NAMALWA (cell line): Measurements from ENCODE around the gene SERPINB3.
"Not testable (repeated sequence)": the region's sequence is repeated elsewhere in the genome, so short reads cannot be mapped to it uniquely, and the experiment has no call there.

Experiments used
- DNase-seq: peaks from one replicate; pipeline ENCODE4 v3.0.0-alpha.2; 2015; ENCODE audit warnings: low spot score

Gene SERPINB3

DNA sequence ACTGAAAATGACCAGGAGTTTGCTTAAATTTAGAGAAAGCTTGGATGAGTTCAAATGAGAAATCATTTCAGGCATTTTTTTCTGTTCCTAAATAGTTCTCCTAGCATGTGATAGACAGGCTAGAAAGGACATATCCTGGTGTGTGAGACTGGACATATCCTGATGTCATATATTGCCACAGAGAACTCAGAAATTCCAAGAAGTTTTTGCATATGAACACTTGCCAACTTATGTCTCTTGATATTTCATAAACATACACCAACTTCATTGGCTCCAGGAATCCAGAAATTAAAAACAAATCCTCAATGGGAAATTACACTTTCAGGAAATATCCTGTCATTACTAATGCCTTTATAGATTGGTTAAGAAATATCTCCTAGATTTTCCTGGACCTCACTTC is 14.8 kb downstream of the SERPINB3 start:
- no peak for DNase-seq

DNA sequence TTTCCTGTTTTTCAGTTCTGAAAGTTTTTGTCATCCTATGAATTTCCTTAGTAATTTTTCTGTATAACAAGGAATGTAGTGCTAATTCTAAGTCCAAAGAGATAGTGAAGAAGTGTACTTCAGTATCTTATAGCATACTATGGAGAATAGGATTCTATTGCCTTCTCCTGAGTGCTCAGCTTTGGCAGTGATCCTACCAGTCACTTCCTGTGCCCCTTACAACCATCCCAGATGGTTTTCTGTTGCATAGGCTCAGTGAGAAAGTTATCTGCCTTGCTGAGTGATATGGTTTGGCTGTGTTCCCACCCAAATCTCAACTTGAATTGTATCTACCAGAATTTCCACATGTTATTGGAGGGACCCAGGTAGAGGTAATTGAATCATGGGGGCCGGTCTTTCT is 17.0 kb downstream of the SERPINB3 start:
- not testable (repeated sequence) for DNase-seq

DNA sequence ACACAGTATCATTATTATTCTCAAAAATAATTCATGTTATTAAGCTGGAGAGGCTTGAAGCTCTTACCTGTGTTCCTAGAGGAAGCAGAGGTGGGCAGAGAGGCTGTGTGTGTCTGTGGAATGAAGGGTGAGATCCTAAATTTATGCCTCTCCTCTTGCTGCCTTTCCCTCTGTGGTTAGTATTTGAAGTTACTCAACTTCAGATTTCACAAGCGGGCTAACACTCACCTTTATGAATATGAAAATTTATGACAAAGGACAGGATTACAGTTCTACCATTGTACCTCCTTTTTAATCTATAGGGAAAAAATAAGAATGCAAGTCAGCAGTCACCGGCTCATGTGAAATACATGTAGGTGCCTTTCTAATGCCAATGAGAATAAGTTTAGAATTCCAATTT is 17.6 kb downstream of the SERPINB3 start, which contains the start of gene SERPINB4:
TSS of gene SERPINB4 (minus strand) at position 115 of the 400 bp plus-strand sequence. CDS start 679 bp downstream, outside the sequence.
- not testable (repeated sequence) for DNase-seq

DNA sequence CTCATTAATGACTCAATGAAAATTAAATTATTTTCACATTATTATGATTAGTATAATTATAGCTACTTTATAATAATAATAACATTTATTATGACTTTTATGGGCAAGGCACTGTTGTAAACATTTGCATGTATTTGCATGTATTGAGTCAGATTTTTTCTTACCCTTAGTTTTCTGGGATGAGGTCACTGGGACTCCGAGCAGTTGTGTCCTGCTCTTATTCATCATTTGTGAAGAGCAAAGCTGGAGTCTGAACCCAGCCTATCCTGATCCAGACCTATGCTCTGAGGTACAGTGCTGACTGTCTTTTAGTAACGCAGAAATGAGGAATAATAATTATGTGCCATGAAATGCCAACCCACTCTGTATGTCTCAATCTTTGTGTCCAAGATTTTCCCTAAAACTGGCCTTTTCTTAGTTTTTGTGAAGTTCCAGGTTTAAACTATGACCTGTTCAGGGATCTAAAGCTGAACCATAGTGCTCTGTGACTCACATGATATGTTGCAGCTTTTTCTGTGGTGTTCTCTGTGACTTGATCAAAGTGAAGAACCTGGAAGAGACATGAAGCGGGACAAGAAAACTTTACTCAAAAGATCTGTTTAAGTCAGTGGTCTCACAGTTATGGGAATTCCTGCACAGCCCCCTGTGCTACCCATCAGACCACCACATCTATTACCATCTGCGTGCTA is 18.9 kb downstream of the SERPINB3 start:
- not testable (repeated sequence) for DNase-seq

DNA sequence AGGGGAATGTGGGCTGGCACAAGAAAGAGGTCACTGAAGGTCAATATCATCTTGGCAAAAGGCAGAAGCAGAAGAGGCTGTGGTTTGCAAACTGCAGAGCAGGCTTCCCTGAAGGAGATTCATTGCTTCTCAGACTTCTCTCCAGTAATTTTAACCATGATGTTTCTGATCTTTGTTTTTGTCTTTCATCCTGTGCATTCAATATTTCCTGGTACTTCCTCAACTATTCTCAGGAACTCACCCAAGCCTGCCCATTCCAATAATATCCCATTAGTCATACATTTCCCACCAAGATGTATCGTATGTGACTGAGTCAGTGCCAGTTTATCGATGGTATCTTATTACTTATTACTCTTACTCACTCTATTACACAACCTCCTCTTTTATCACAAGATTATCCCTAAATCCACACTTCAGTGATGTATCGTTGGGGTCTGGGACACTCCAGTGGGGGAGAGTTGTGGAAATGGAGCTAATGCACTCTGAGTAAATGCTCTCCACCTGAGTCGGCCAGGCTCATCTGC is 20.5 kb downstream of the SERPINB3 start:
- DNase-seq = not testable (repeated sequence)

DNA sequence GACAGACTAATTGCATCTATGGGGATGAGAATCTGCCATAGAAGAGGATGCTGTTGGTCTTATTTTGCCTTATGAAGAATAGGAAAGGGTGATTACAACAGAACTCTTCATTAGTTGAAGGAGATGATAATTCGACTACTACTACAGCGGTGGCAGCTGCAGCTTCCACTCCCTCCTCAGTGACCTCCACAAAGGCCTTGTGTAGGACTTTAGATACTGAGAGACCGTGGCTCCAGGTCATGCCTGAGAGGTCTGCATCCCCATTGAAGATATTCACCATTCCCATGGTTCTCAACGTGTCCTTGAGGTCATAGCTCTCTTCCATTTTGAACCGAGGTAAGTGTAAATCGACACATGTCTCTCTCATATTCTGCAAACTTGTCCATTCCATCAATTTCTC is 24.0 kb downstream of the SERPINB3 start:
- DNase-seq = no peak

DNA sequence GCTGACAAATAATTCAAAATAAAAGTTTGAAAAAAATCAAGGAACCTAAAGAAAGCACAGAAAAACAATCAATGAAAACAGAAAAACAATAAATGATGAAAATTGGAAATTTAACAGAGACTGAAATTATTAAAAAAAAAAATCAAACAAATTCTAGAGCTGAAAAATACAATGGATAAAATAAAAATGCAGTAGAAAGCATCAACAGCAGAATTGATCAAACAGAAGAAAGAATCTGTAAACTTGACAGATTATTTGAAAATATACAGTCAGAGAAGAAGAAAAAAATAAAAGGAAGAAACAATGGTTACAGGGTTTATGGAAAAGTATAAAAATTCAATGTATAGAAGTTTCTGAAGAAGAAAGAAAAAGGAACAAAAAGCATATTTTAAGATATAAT is 33.9 kb downstream of the SERPINB3 start:
- no peak for DNase-seq

DNA sequence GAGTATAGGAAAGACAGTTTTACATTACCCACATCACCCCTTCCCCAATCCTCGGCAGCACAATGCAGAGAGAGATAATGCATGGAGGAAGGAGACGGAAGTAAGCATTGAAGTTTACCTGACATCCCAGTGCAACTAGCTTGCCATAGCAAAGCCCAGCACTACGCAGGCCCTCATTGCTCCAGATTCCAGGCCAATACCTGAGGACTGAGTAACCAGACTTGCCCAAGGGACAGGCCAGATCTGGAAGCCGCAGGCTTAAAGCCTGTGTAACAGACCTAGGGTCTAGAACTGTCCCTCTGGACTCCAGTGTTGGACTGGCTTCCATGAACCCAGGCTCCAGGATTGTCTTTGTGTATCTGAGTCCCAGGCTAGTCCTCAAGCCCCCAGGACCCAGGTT is 35.3 kb downstream of the SERPINB3 start:
- no peak for DNase-seq

DNA sequence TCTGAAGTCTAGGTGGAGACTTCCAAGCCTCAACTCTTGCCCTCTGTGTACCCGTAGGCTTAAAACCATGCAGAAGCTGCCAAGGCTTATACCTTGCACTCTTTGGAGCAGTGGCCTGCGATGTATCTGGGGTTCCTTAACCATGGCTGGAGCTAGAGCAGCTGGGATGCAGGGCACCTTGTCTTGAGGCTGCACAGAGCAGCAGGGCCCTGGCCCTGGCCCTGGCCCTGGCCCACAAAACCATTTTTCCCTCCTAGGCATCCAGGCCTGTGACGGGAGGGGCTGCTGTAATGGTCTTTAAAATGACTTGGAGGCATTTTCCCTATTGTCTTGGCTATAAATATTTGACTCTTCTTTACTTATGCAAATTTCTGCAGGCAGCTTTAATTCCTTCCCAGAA is 36.8 kb downstream of the SERPINB3 start:
- no peak for DNase-seq

DNA sequence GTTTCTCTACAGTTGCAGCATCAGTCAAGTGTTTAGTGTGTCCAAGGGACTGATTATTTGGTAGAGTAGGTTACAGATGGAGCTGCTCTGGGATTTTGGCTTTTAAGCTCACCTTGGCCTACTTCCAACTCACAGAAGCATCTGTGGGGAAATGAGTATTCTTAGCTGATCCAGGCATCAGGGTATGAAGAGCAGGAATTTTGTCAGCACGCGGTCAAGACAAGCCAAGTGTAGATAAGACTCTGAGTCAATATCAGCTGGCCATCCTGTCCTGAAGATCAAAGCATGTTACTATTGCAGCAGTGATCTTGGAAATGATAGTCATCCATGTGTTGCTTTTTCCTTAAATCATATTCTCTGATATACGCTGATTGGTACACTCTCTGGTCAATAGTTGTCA is 42.0 kb downstream of the SERPINB3 start:
- DNase-seq = no peak

DNA sequence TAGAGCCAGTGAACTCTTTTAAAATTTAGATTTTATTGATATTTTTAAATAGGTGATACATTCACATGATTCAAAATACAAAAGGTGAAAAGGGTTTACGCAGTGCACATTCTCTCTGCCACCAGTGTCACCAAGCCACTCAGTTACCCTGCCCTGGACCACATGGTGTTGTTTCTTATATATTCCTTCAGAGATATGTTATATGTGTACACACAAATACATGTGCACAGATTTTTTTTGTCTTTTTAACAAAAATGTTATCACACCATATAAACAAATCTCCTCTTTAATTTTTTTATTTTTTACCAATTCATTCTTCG is 43.8 kb downstream of the SERPINB3 start:
- no peak for DNase-seq

DNA sequence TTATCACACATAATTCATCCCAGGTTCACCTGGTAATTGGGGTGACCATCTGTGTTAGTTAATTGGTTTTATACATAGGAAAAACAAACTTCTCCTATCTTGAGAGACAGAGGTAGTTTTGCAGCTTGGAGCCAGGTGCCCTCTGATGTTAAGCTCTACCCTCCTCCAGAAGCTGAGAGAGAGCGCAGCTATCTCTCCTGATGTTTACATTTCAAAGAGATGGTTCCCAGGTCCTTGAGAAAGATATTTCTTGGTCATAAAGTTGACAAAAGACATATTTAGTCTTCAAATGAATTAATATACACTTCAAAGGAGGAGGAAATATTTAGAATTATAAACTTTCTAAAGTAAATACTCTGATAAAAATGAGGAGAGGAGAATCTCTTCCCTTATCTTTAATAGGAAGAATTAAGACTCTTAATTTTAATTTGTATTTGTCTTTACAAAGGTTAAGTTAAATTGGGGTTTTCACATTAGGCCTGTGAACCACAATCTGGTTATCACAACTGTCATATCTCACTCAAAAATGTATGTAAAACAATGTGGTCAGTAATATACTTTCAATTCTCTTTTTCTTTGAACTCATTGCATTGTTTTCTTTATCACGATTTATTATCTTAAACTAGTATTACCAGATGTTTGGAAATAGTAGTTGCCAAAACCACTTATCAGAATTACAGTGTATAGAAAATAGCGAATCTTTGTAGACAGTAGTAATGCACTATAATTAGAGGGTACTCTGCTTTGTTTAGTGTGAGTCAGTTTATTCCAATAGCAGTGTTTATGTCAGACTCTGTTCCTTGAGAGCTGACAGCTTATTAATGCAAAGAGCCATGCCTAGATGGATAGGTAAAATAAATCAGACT is 44.4 kb downstream of the SERPINB3 start:
- DNase-seq = no peak

DNA sequence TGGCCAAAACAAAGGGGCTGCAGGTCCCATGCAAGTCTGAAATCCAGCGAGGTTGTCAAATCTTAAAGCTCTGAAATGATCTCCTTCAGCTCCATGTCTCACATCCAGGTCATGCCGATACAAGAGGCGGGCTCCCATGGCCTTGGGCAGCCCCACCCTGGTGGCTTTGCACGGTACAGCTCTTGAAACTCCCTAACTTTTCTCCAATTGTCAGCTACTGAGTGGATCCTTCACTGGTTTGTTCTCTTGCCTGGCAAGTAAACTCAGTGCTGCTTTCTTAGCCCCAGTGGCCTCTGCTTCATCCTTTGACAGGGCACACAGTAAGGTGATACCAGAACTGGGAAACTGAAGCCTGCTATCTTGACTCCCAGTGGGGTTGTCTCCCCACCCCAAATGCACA is 48.3 kb downstream of the SERPINB3 start:
- DNase-seq = no peak

DNA sequence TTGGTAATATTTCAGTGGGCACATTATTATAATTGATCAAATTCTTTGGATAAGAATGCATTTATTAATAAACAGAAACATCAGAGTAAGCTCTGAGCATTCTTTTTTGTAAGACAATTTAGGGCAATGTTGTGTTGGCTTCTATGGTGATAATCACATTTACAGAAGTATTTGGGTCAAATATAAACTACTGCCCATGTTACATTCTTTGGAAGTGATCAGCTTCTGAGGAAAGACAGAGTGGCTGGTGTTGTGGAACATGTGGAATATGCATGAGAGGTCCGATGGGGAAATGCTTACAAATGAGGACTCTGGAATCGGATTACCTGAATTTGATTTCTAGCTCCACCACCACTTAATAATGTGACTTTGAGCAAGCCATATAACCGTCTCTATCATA is 55.2 kb downstream of the SERPINB3 start:
- DNase-seq = no peak
